Measurements from ENCODE around the gene GSTCD.

- TF ChIP-seq CSRNP3 (CRISPR knock-in tag; IDR thresholded peaks at IDR 0.05) (no peak), CREB5 (CRISPR knock-in tag; IDR thresholded peaks at IDR 0.05; ENCODE audit: low read depth) (no peak), ZC3H10 (CRISPR knock-in tag; IDR thresholded peaks at IDR 0.05) (no peak), ISL1 (CRISPR knock-in tag; IDR thresholded peaks at IDR 0.05) (no peak), PPARA (CRISPR knock-in tag; IDR thresholded peaks at IDR 0.05; ENCODE audit: borderline replicate concordance) (no peak), ZFP3 (CRISPR knock-in tag; IDR thresholded peaks at IDR 0.05) (no peak), POU6F1 (CRISPR knock-in tag; IDR thresholded peaks at IDR 0.05; ENCODE audit: borderline replicate concordance, low read depth) (no peak), PATZ1 (CRISPR knock-in tag; IDR thresholded peaks at IDR 0.05; ENCODE audit: borderline replicate concordance) (no peak), ZNF565 (CRISPR knock-in tag; conservative IDR thresholded peaks at IDR 0.05; ENCODE audit: low read depth) (no peak), ZFP30 (CRISPR knock-in tag; IDR thresholded peaks at IDR 0.05) (no peak), RARB (CRISPR knock-in tag; IDR thresholded peaks at IDR 0.05) (no peak)
Measured at GRCh38 chr4:105887508-105887907, 178.9 kb downstream of the GSTCD start.

All from SK-N-SH treated with all-trans-retinoic acid at 6 μM for 48 hours (cell line).